ENCODE measurements around the gene SUN2.

DNA sequence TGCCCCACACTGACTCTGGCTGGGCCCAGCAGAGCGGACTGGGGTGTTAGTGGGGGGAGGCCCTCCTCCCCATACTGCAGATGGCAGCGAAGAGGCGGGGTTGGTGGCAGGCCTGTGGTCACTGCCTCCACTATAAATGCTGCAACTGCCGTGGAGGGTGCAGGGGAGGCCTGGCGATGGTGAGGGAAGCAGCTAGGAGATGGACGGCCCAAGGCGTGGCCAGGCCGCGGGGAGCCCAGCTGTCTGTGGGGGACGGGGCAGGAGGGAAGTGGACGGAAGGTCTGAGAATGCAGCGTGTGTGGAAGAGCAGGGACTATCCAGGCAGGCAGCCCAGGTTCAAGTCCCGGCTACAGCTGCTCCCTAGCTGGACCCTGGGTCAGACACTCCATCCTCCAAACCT is 19.9 kb upstream of the SUN2 start:
- TF ChIP-seq POLR2A (IDR thresholded peaks at IDR 0.05; ENCODE audit: low read depth, low read length) (no peak), POLR2AphosphoS5 (IDR thresholded peaks at IDR 0.05; ENCODE audit: low read depth, low read length) (no peak)
